ENCODE measurements around the gene CFAP107.

The CFAP107 gene

DNA sequence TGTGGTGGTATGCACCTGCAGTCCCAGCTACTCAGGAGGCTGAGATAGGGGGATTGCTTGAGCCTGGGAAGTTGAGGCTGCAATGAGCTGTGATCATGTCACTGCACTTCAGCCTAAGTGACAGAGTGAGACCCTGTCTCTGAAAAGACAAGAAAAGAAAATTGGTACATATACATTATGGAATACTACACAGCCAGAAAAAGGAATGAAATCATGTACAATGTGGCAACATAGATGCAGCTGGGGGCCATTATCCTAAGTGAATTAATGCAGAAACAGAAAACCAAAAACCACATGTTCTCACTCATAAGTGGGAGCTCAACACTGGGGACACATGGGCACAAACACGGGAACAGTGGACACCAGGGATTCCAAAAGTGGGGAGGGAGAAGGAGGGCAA is 7.1 kb upstream of the CFAP107 start:
- H3K9me3 ChIP-seq (ENCODE audit: control insufficient read depth in 1 of 2, low read length in 2 of 2), result no peaks in the 10 kb centered on the region
- H3K36me3 ChIP-seq (ENCODE audit: control insufficient read depth in 1 of 2, insufficient read depth in 2 of 2, low read length in 2 of 2), result no peaks in the 10 kb centered on the region
- no peak overlapping the region for H3K9ac ChIP-seq (ENCODE audit: low read depth in 1 of 2, low read length in 2 of 2)
- no peaks in the 10 kb centered on the region for H3K4me1 ChIP-seq (ENCODE audit: control insufficient read depth in 1 of 2, insufficient read depth in 2 of 2, low read length in 2 of 2)
- H3K4me3 ChIP-seq (ENCODE audit: low read depth in 1 of 2, low read length in 2 of 2), result no peak overlapping the region
- H3K27me3 ChIP-seq (ENCODE audit: control insufficient read depth in 1 of 2, insufficient read depth in 2 of 2, low read length in 2 of 2), result peaks cover 0 to under 1% of the 10 kb centered on the region in 2 donors
- H3K27ac ChIP-seq (ENCODE audit: low read depth, low read length), result no peak overlapping the region

DNA sequence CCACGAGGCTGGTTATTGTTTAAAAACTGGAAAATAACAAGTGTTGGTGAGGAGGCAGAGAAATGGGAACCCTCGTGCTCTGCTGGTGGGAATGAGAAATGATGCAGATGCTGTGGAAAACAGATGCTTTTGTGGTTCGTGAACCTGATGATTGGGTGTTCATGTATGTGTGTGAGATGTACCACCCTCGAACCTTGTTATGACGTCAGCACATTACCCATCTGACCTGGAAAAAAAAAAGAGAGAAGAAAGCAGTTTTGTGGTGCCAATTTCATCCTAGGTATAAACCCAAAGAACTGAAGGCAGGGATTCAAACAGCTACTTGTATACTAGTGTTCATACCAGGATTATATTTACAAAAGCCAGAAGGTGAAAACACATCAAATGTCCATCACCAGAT is 6.4 kb upstream of the CFAP107 start:
- no peaks in the 10 kb centered on the region for H3K36me3 ChIP-seq (ENCODE audit: control insufficient read depth in 1 of 2, insufficient read depth in 2 of 2, low read length in 2 of 2)
- H3K4me3 ChIP-seq (ENCODE audit: low read depth in 1 of 2, low read length in 2 of 2), result no peak overlapping the region
- H3K9me3 ChIP-seq (ENCODE audit: control insufficient read depth in 1 of 2, low read length in 2 of 2), result no peaks in the 10 kb centered on the region
- no peaks in the 10 kb centered on the region for H3K4me1 ChIP-seq (ENCODE audit: control insufficient read depth in 1 of 2, insufficient read depth in 2 of 2, low read length in 2 of 2)
- no peak overlapping the region for H3K27ac ChIP-seq (ENCODE audit: low read depth, low read length)
- H3K27me3 ChIP-seq (ENCODE audit: control insufficient read depth in 1 of 2, insufficient read depth in 2 of 2, low read length in 2 of 2), result peaks cover 0 to 5% of the 10 kb centered on the region in 2 donors
- H3K9ac ChIP-seq (ENCODE audit: low read depth in 1 of 2, low read length in 2 of 2), result no peak overlapping the region

DNA sequence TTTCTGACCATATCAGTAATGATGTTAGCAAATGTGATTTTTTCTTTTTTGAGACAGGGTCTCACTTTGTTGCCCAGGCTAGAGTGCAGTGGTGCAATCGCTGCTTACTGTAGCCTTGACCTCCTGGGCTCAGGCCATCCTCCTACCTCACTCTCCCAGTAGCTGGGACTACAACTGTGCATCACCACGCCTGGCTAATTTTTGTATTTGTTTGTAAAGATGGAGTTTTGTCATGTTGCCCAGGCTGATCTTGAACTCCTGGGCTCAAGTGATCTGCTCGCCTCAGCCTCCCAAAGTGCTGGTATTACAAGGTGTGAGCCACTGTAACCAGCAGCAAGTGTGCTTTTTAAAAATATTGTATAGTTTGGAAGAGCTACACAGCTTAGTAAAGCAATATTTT is 4.1 kb upstream of the CFAP107 start:
- Histone ChIP-seq H3K4me3 (ENCODE audit: low read depth in 1 of 2, low read length in 2 of 2) (no peak overlapping the region), H3K27me3 (ENCODE audit: control insufficient read depth in 1 of 2, insufficient read depth in 2 of 2, low read length in 2 of 2) (peaks cover 0 to 5% of the 10 kb centered on the region in 2 donors), H3K36me3 (ENCODE audit: control insufficient read depth in 1 of 2, insufficient read depth in 2 of 2, low read length in 2 of 2) (no peaks in the 10 kb centered on the region), H3K9me3 (ENCODE audit: control insufficient read depth in 1 of 2, low read length in 2 of 2) (no peaks in the 10 kb centered on the region), H3K27ac (ENCODE audit: low read depth, low read length) (no peak overlapping the region), H3K4me1 (ENCODE audit: control insufficient read depth in 1 of 2, insufficient read depth in 2 of 2, low read length in 2 of 2) (no peaks in the 10 kb centered on the region), H3K9ac (ENCODE audit: low read depth in 1 of 2, low read length in 2 of 2) (no peak overlapping the region)

GRCh38 chr1:12745126-12745991 is 641 bp upstream of the CFAP107 start:
- no peak overlapping the region for H3K27ac ChIP-seq (ENCODE audit: low read depth, low read length)
- peaks cover 0 to 5% of the 10 kb centered on the region in 2 donors for H3K27me3 ChIP-seq (ENCODE audit: control insufficient read depth in 1 of 2, insufficient read depth in 2 of 2, low read length in 2 of 2)
- no peaks in the 10 kb centered on the region for H3K36me3 ChIP-seq (ENCODE audit: control insufficient read depth in 1 of 2, insufficient read depth in 2 of 2, low read length in 2 of 2)
- H3K9ac ChIP-seq (ENCODE audit: low read depth in 1 of 2, low read length in 2 of 2), result no peak overlapping the region
- peaks cover 9 to 15% of the 10 kb centered on the region in 2 donors for H3K9me3 ChIP-seq (ENCODE audit: control insufficient read depth in 1 of 2, low read length in 2 of 2)
- H3K4me1 ChIP-seq (ENCODE audit: control insufficient read depth in 1 of 2, insufficient read depth in 2 of 2, low read length in 2 of 2), result no peaks in the 10 kb centered on the region
- H3K4me3 ChIP-seq (ENCODE audit: low read depth in 1 of 2, low read length in 2 of 2), result no peak overlapping the region

DNA sequence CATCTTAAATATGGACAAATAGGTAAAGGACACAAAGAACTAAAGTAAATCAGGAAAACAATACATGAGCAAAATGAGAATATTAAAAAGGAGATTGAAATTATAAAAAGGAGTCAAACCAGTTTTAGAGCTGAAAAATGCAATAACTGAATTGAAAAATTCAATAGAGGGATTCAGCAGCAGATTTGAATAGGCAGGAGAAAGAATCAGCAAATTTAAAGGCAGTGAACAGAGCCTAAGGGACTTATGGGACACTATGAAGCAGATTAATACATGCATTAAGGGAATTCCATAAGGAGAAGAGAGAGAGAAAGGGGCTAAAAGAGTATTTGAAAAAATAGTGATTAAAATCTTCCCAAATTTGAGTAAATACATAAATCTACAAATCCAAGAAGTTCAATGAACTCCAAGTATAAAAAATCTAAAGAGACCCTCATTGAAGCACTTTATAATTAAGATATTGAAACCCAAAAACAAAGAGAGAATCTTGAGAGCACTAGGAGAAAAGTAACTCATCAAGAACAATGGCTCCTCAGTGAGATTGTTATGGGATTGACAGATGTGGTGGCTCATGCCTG is 2.9 kb downstream of the CFAP107 start:
- no peak overlapping the region for H3K9ac ChIP-seq (ENCODE audit: low read depth in 1 of 2, low read length in 2 of 2)
- H3K4me3 ChIP-seq (ENCODE audit: low read depth in 1 of 2, low read length in 2 of 2), result no peak overlapping the region
- H3K4me1 ChIP-seq (ENCODE audit: control insufficient read depth in 1 of 2, insufficient read depth in 2 of 2, low read length in 2 of 2), result no peaks in the 10 kb centered on the region
- H3K27ac ChIP-seq (ENCODE audit: low read depth, low read length), result no peak overlapping the region
- H3K27me3 ChIP-seq (ENCODE audit: control insufficient read depth in 1 of 2, insufficient read depth in 2 of 2, low read length in 2 of 2), result peaks cover 0 to 5% of the 10 kb centered on the region in 2 donors
- no peaks in the 10 kb centered on the region for H3K36me3 ChIP-seq (ENCODE audit: control insufficient read depth in 1 of 2, insufficient read depth in 2 of 2, low read length in 2 of 2)
- H3K9me3 ChIP-seq (ENCODE audit: control insufficient read depth in 1 of 2, low read length in 2 of 2), result peaks cover 12 to 15% of the 10 kb centered on the region in 2 donors

DNA sequence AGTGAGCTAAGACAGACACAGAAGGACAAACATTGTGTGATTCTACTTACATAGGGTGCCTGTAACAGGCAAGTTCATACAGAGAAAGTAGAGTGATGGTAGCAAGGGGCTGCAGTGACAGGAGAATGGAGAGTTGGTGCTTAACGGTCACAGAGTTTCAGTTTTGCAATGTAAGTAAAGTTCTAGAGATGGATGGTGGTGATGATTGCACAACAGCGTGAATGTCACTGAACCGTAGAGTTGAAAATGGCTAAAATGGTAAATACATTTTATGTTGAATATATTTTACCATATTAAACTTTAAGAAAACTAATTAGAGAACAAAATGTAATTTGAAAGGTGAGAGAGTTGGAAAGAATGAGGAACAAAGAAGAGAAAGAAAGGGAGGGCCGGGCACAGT is 8.7 kb downstream of the CFAP107 start:
- peaks cover under 1 to 4% of the 10 kb centered on the region in 2 donors for H3K9me3 ChIP-seq (ENCODE audit: control insufficient read depth in 1 of 2, low read length in 2 of 2)

DNA sequence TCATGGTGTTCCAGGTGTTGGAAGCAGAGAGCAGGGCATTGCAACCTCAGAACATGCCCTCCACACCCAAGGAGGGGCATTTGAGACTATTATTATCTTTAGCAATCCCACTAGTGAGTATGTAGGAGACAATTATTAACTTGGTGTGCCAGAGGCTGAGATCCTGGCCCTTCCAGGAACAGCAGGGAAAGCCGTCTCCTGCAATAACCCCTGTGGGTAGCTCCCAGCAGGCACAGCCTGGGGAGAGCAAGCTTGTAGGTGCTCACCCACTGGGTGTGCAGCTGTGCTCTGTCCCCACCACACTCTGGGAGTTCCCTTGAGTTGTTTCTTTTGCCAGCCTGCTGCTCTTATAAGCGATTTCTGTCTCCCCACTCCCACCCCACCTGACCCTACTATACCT is 10.3 kb downstream of the CFAP107 start:
- Histone ChIP-seq H3K36me3 (ENCODE audit: control insufficient read depth in 1 of 2, insufficient read depth in 2 of 2, low read length in 2 of 2) (no peaks in the 10 kb centered on the region), H3K27ac (ENCODE audit: low read depth, low read length) (no peak overlapping the region), H3K27me3 (ENCODE audit: control insufficient read depth in 1 of 2, insufficient read depth in 2 of 2, low read length in 2 of 2) (peaks cover 0 to 7% of the 10 kb centered on the region in 2 donors), H3K9me3 (ENCODE audit: control insufficient read depth in 1 of 2, low read length in 2 of 2) (no peaks in the 10 kb centered on the region), H3K9ac (ENCODE audit: low read depth in 1 of 2, low read length in 2 of 2) (no peak overlapping the region), H3K4me1 (ENCODE audit: control insufficient read depth in 1 of 2, insufficient read depth in 2 of 2, low read length in 2 of 2) (no peaks in the 10 kb centered on the region), H3K4me3 (ENCODE audit: low read depth in 1 of 2, low read length in 2 of 2) (no peak overlapping the region)

More for the DNA sequence above, 8.7 kb downstream of the CFAP107 start:
- Histone ChIP-seq H3K27ac (ENCODE audit: low read depth, low read length) (no peak overlapping the region), H3K36me3 (ENCODE audit: control insufficient read depth in 1 of 2, insufficient read depth in 2 of 2, low read length in 2 of 2) (no peaks in the 10 kb centered on the region), H3K4me3 (ENCODE audit: low read depth in 1 of 2, low read length in 2 of 2) (no peak overlapping the region), H3K9ac (ENCODE audit: low read depth in 1 of 2, low read length in 2 of 2) (no peak overlapping the region), H3K27me3 (ENCODE audit: control insufficient read depth in 1 of 2, insufficient read depth in 2 of 2, low read length in 2 of 2) (peaks cover 0 to 4% of the 10 kb centered on the region in 2 donors), H3K4me1 (ENCODE audit: control insufficient read depth in 1 of 2, insufficient read depth in 2 of 2, low read length in 2 of 2) (no peaks in the 10 kb centered on the region)

DNA sequence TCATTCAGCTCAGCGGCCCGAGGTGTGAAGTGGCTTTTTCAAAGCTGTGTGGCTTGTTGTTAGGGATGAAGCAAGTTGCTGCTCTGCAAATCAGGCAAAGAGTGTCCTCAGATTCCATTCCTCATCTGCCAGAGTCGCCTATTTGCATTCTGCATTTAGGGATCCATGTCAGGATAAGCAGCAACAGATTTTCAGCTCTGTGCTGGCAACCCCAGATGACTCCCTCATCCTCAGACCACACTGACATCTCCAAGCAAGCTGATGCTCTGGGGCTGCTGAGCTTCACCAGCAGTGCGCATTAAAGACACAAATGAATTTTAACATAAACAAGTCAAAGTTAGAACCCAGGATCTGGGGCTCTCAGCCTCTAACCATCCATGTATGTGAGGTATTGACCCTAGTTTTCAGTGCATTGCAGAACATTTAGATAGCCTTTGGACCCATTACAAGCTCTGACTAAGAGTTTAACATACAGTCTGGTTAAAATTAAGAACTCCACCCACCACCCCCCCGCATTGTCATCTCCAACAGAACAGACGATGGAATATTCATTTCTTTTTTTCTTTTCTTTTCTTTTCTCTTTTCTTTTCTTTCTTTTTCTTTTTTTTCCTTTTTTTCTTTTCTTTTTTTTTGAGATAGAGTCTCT is 10.9 kb downstream of the CFAP107 start:
- Histone ChIP-seq H3K27ac (ENCODE audit: low read depth, low read length) (no peak overlapping the region), H3K36me3 (ENCODE audit: control insufficient read depth in 1 of 2, insufficient read depth in 2 of 2, low read length in 2 of 2) (no peaks in the 10 kb centered on the region), H3K9ac (ENCODE audit: low read depth in 1 of 2, low read length in 2 of 2) (no peak overlapping the region), H3K27me3 (ENCODE audit: control insufficient read depth in 1 of 2, insufficient read depth in 2 of 2, low read length in 2 of 2) (peaks cover 0 to 7% of the 10 kb centered on the region in 2 donors), H3K4me1 (ENCODE audit: control insufficient read depth in 1 of 2, insufficient read depth in 2 of 2, low read length in 2 of 2) (no peaks in the 10 kb centered on the region), H3K4me3 (ENCODE audit: low read depth in 1 of 2, low read length in 2 of 2) (no peak overlapping the region), H3K9me3 (ENCODE audit: control insufficient read depth in 1 of 2, low read length in 2 of 2) (no peaks in the 10 kb centered on the region)

GRCh38 chr1:12757836-12758235 is 11.8 kb downstream of the CFAP107 start:
- Histone ChIP-seq H3K36me3 (ENCODE audit: control insufficient read depth in 1 of 2, insufficient read depth in 2 of 2, low read length in 2 of 2) (no peaks in the 10 kb centered on the region), H3K4me3 (ENCODE audit: low read depth in 1 of 2, low read length in 2 of 2) (no peak overlapping the region), H3K9ac (ENCODE audit: low read depth in 1 of 2, low read length in 2 of 2) (no peak overlapping the region), H3K27ac (ENCODE audit: low read depth, low read length) (no peak overlapping the region), H3K4me1 (ENCODE audit: control insufficient read depth in 1 of 2, insufficient read depth in 2 of 2, low read length in 2 of 2) (no peaks in the 10 kb centered on the region), H3K9me3 (ENCODE audit: control insufficient read depth in 1 of 2, low read length in 2 of 2) (no peaks in the 10 kb centered on the region), H3K27me3 (ENCODE audit: control insufficient read depth in 1 of 2, insufficient read depth in 2 of 2, low read length in 2 of 2) (peaks cover 0 to 7% of the 10 kb centered on the region in 2 donors)

DNA sequence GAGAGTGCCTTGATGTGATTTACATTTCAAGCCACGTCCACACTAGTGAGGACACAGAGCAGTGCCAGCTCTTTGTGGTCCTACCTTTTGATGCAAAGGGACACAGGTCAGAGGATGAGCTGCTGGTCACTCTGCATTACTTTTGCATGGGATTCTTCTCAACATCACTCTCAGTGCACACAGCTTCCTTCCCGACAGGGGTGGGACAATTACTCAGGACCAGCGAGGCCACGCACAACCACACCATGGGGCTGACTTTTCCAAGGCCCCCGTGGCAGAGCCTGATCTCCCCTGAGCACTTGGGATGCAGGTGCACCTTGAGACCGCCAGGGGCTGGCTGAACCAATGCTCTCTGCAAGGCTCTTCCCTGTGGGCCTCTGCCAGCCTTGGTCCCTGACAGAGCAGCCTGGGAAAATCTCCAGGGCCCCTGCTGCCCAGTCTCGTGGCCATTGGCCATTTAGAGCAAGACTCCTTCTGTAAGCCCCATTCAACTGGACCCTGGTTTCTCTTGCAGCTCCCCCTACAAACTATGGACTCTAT is 14.3 kb downstream of the CFAP107 start:
- Histone ChIP-seq H3K27me3 (ENCODE audit: control insufficient read depth in 1 of 2, insufficient read depth in 2 of 2, low read length in 2 of 2) (peaks cover 0 to 7% of the 10 kb centered on the region in 2 donors), H3K9ac (ENCODE audit: low read depth in 1 of 2, low read length in 2 of 2) (no peak overlapping the region), H3K36me3 (ENCODE audit: control insufficient read depth in 1 of 2, insufficient read depth in 2 of 2, low read length in 2 of 2) (no peaks in the 10 kb centered on the region), H3K4me1 (ENCODE audit: control insufficient read depth in 1 of 2, insufficient read depth in 2 of 2, low read length in 2 of 2) (no peaks in the 10 kb centered on the region), H3K9me3 (ENCODE audit: control insufficient read depth in 1 of 2, low read length in 2 of 2) (no peaks in the 10 kb centered on the region), H3K27ac (ENCODE audit: low read depth, low read length) (no peak overlapping the region), H3K4me3 (ENCODE audit: low read depth in 1 of 2, low read length in 2 of 2) (no peak overlapping the region)

Data from duodenal mucosa (tissue), 2 donors.